HepG2 (cell line): ENCODE data around the gene LPIN3. TPM values are rescaled to one million over a fixed set of nuclear protein-coding genes. Genes with fewer than 3 reads are reported as not detected.

Experiments used
- CHD4 ChIP-seq: fragments of 200-600 bp; sonication (generic); IDR thresholded peaks from 2 replicates; pipeline ENCODE4 v1.7.0; 2017; ENCODE audit warnings: mild to moderate bottlenecking, low read length, borderline replicate concordance
- CREB3 ChIP-seq: sonication (generic); formaldehyde crosslinking; IDR thresholded peaks from 2 replicates; pipeline ENCODE4 v1.5.0; 2020; ENCODE audit warnings: missing genetic modification reagents
- FOXJ3 ChIP-seq: sonication (generic); formaldehyde crosslinking; IDR thresholded peaks from 2 replicates; pipeline ENCODE4 v1.4.0; 2020; ENCODE audit warnings: missing genetic modification reagents, mild to moderate bottlenecking, borderline replicate concordance
- GABPB1 ChIP-seq: IDR thresholded peaks from 2 replicates; pipeline ENCODE4 v1.6.1; 2016; ENCODE audit warnings: mild to moderate bottlenecking, missing genetic modification reagents, moderate library complexity, missing compliant biosample characterization
- HHEX ChIP-seq: IDR thresholded peaks from 2 replicates; pipeline ENCODE4 v1.6.1; 2016; ENCODE audit warnings: control low read depth
- IRF2 ChIP-seq: IDR thresholded peaks from 2 replicates; pipeline ENCODE4 v1.6.1; 2018; ENCODE audit warnings: missing genetic modification reagents, missing compliant biosample characterization
- MIER2 ChIP-seq: IDR thresholded peaks from 2 replicates; pipeline ENCODE4 v1.6.1; 2016; ENCODE audit warnings: missing biosample characterization, missing genetic modification reagents
- NONO ChIP-seq, 2 experiments: fragments of 450-650 bp in 1 of 2; sonication (generic) in 1 of 2; formaldehyde crosslinking in 1 of 2; IDR thresholded peaks in 1 of 2; conservative IDR thresholded peaks in 1 of 2; 2 replicates each; pipeline versions ENCODE4 v1.6.1 to v1.8.0; 2017 to 2022; ENCODE audit warnings: mild to moderate bottlenecking in 1 of 2, missing genetic modification reagents in 1 of 2, moderate library complexity in 1 of 2
- NR2F2 ChIP-seq: IDR thresholded peaks from 2 replicates; pipeline ENCODE4 v1.6.1; 2012; ENCODE audit warnings: low read depth, inconsistent platforms, borderline replicate concordance
- NRL ChIP-seq: sonication (generic); formaldehyde crosslinking; IDR thresholded peaks from 2 replicates; pipeline ENCODE4 v1.5.0; 2020; ENCODE audit warnings: missing genetic modification reagents, mild to moderate bottlenecking, moderate library complexity, borderline replicate concordance
- PRPF4 ChIP-seq: fragments of 200-400 bp; formaldehyde crosslinking; IDR thresholded peaks from 2 replicates; pipeline ENCODE4 v1.6.1; 2016; ENCODE audit warnings: low read length, low read depth; ENCODE audit not compliant: poor library complexity, severe bottlenecking
- RAD21 ChIP-seq: fragments of 450-650 bp; formaldehyde crosslinking; IDR thresholded peaks from 2 replicates; pipeline ENCODE4 v1.5.0; 2020; ENCODE audit warnings: mild to moderate bottlenecking
- SMAD1 ChIP-seq: sonication (generic); formaldehyde crosslinking; IDR thresholded peaks from 2 replicates; pipeline ENCODE4 v1.4.0; 2020; ENCODE audit warnings: missing genetic modification reagents, low read depth, mild to moderate bottlenecking, borderline replicate concordance
- SPEN ChIP-seq: sonication (generic); formaldehyde crosslinking; IDR thresholded peaks from 2 replicates; pipeline ENCODE4 v1.5.1; 2020; ENCODE audit warnings: low read depth, mild to moderate bottlenecking, missing genetic modification reagents
- TBX3 ChIP-seq: fragments of 450-650 bp; IDR thresholded peaks from 2 replicates; pipeline ENCODE4 v1.6.1; 2017; ENCODE audit warnings: antibody characterized with exemption, mild to moderate bottlenecking, inconsistent platforms, borderline replicate concordance
- TEAD3 ChIP-seq: optimal IDR thresholded peaks from 2 replicates; pipeline ENCODE3; 2016; ENCODE audit warnings: borderline replicate concordance
- U2AF2 ChIP-seq: fragments of 200-400 bp; formaldehyde crosslinking; IDR thresholded peaks from 2 replicates; pipeline ENCODE4 v1.6.1; 2017; ENCODE audit warnings: low read depth, mild to moderate bottlenecking, low read length
- ZFX ChIP-seq: sonication (generic); formaldehyde crosslinking; IDR thresholded peaks from 2 replicates; pipeline ENCODE4 v1.4.0; 2020; ENCODE audit warnings: mild to moderate bottlenecking, low read depth, missing genetic modification reagents, moderate library complexity
- ZNF143 ChIP-seq: sonication (generic); formaldehyde crosslinking; IDR thresholded peaks from 2 replicates; pipeline ENCODE4 v1.4.0; 2020; ENCODE audit warnings: missing genetic modification reagents
- ZNF160 ChIP-seq: sonication (generic); formaldehyde crosslinking; IDR thresholded peaks from 2 replicates; pipeline ENCODE4 v1.8.0; 2022; ENCODE audit warnings: mild to moderate bottlenecking, inconsistent platforms, missing genetic modification reagents
- ZNF235 ChIP-seq: sonication (generic); formaldehyde crosslinking; IDR thresholded peaks from 2 replicates; pipeline ENCODE4 v1.8.1; 2023; ENCODE audit warnings: mild to moderate bottlenecking, missing genetic modification reagents, borderline replicate concordance
- ZNF275 ChIP-seq: sonication (generic); formaldehyde crosslinking; IDR thresholded peaks from 2 replicates; pipeline ENCODE4 v1.8.0; 2022; ENCODE audit warnings: missing genetic modification reagents, mild to moderate bottlenecking, inconsistent platforms, borderline replicate concordance
- ZNF276 ChIP-seq: sonication (generic); formaldehyde crosslinking; IDR thresholded peaks from 2 replicates; pipeline ENCODE4 v1.4.0; 2020; ENCODE audit warnings: mild to moderate bottlenecking, low read depth, missing genetic modification reagents
- ZSCAN20 ChIP-seq: sonication (generic); formaldehyde crosslinking; IDR thresholded peaks from 2 replicates; pipeline ENCODE4 v1.4.0; 2020; ENCODE audit warnings: missing genetic modification reagents, mild to moderate bottlenecking, borderline replicate concordance
- ZSCAN30 ChIP-seq: sonication (generic); formaldehyde crosslinking; IDR thresholded peaks from 2 replicates; pipeline ENCODE4 v1.5.0; 2020; ENCODE audit warnings: mild to moderate bottlenecking, missing genetic modification reagents
- ZSCAN31 ChIP-seq: sonication (generic); formaldehyde crosslinking; IDR thresholded peaks from 2 replicates; pipeline ENCODE4 v1.5.0; 2020; ENCODE audit warnings: low read depth, mild to moderate bottlenecking, missing genetic modification reagents
- ZSCAN9 ChIP-seq: IDR thresholded peaks from 2 replicates; pipeline ENCODE4 v1.6.1; 2016; ENCODE audit warnings: borderline replicate concordance
- polyA plus RNA-seq, 8 experiments: library from polyadenylated mRNA; depleted of rRNA in 3 of 8; stranded (reverse) in 7 of 8; unstranded in 1 of 8; fragments of >200 nt; fragmentation: Illumina TruSeq in 4 of 8; extraction: Trizol in 4 of 8; gene quantifications; 2 replicates each; pipeline versions ENCODE4 v1.2.1 to v1.2.3, GENCODE V29; 2011 to 2016; ENCODE audit warnings: low read depth in 4 of 8, missing spikeins in 1 of 8, mixed read lengths in 1 of 8; ENCODE audit not compliant: insufficient read depth in 1 of 8
- total RNA-seq, 5 experiments: library from RNA; depleted of rRNA; stranded (reverse); fragments of >200 nt; fragmentation: Illumina TruSeq; extraction: Trizol; gene quantifications; 2 replicates each; pipeline ENCODE4 v1.2.3, GENCODE V29; 2016; ENCODE audit warnings: low read depth in 1 of 5

Gene LPIN3
- total and polyA plus RNA-seq, 2 of the 13 experiments (the other 11 are each of a cell fraction or from before 2014, with no cell fraction given): 14.2 to 28.6 TPM

- no peak for TF ChIP-seq SMAD1
- 0 out of 2 replicates have a peak, but pooled peaks have one; percentile 32 for TF ChIP-seq GABPB1 (CRISPR knock-in tag)
- TF ChIP-seq ZSCAN31 (CRISPR knock-in tag): no peak
- no peak for TF ChIP-seq NR2F2
- TF ChIP-seq MIER2 (CRISPR knock-in tag): no peak
- no peak for TF ChIP-seq ZNF275 (CRISPR knock-in tag)
- peak; percentile 54; the same call in 1 of the 2 replicates for TF ChIP-seq ZFX (CRISPR knock-in tag)
- no peak for TF ChIP-seq ZSCAN20
- TF ChIP-seq ZNF160 (CRISPR knock-in tag): no peak
- no peak for TF ChIP-seq CHD4
- peak; percentile 80 for TF ChIP-seq TEAD3 (CRISPR knock-in tag)
- TF ChIP-seq U2AF2: no peak
- TF ChIP-seq ZSCAN9 (CRISPR knock-in tag): peak; percentile 90
- no peak for TF ChIP-seq ZSCAN30 (CRISPR knock-in tag)
- TF ChIP-seq IRF2 (CRISPR knock-in tag): peak; percentile 14; the same call in 1 of the 2 replicates
- TF ChIP-seq CREB3 (CRISPR knock-in tag): no peak
- TF ChIP-seq ZNF235 (CRISPR knock-in tag): no peak
- TF ChIP-seq TBX3: no peak
- TF ChIP-seq SPEN (CRISPR knock-in tag): peak; percentile 59; the same call in 1 of the 2 replicates
- TF ChIP-seq NONO (IDR thresholded peaks at IDR 0.05): no peak
- TF ChIP-seq NONO (CRISPR knock-in tag; conservative IDR thresholded peaks at IDR 0.05): 0 out of 2 replicates have a peak, but pooled peaks have one; percentile 31
- TF ChIP-seq PRPF4: no peak
- peak; percentile 76; the same call in 1 of the 2 replicates for TF ChIP-seq NRL
- peak; percentile 80 for TF ChIP-seq ZNF143 (CRISPR knock-in tag)
- TF ChIP-seq ZNF276 (CRISPR knock-in tag): peak; percentile 63; the same call in 1 of the 2 replicates
- TF ChIP-seq RAD21 (CRISPR knock-in tag): no peak
- no peak for TF ChIP-seq FOXJ3 (CRISPR knock-in tag)
- no peak for TF ChIP-seq HHEX
These were observed 10.9 kb upstream of the LPIN3 start (continued) for GRCh38 chr20:41329435-41330342.
